Measurements from ENCODE around the gene MGLL.
"Not testable (repeated sequence)": the region's sequence is repeated elsewhere in the genome, so short reads cannot be mapped to it uniquely, and the experiment has no call there.

Gene MGLL

DNA sequence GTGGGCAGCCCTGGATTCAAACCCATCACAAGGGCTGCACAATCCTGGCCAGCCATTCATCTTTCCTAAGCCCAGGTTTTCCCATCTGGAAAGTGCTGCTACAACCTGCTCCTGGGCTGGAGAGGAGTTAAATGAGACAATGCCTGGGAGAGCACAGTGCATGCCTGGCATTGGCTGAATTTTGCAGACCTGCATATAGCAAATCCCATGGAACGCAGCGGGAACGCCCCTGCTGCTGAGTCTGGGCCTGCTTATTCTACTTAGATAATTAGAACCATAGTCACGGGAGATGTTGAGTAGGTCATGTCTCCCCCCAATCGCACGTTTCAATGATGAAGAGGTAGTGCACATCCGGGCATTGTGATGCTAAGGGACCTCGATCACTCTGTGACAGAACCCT lies 102.9 kb downstream of the MGLL start:
- no peak for DNase-seq

DNA sequence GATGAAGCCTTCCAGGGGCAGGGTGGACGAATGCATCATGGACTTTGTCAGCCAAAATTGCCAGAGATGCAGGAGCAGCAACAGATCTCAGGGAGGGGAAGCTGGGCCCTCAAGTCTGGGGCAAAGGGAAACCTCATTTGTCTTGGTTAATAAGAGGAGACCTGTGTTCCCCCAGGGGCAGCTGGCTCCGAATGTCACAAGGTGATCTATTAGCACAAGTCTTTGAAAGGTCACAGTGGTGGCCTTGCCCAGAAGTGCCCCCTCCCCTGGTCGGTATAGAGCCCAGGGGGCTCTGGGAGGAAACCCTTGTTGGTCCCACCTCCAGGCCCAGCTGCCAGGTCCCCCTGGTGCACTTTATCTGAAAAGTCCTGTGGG lies 103.4 kb downstream of the MGLL start:
- DNase-seq: no peak

DNA sequence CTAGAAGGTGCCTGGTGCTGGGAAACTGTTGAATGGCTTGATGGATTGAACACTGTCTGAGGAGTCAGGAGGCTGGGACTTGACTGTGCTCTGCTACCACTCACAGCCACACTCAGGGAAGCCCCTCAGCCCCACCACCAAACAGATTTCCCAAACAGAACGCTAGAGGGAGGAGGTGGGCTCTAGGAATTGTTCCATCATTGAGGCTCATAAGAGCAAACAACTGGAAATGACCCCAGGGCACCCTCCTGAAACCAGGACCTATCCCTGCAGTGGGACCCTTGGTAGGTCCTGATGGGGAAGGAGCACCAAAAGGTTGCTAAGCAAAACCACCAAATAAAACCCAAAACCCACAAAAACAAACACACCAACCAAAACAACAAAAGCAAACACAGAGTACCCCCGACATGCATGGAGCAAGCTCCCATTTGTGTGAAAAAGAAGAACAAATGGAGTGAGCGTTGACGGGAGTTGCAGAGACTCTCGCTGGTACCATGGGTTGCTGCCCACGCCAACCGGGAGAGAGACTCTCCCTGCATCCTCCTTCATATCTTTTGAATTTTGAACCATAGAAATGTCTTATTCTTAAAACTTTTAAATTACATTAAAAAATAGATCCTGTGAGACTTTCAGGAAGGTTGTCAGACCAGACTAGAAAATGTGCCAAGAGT lies 103.9 kb downstream of the MGLL start:
- DNase-seq: no peak

DNA sequence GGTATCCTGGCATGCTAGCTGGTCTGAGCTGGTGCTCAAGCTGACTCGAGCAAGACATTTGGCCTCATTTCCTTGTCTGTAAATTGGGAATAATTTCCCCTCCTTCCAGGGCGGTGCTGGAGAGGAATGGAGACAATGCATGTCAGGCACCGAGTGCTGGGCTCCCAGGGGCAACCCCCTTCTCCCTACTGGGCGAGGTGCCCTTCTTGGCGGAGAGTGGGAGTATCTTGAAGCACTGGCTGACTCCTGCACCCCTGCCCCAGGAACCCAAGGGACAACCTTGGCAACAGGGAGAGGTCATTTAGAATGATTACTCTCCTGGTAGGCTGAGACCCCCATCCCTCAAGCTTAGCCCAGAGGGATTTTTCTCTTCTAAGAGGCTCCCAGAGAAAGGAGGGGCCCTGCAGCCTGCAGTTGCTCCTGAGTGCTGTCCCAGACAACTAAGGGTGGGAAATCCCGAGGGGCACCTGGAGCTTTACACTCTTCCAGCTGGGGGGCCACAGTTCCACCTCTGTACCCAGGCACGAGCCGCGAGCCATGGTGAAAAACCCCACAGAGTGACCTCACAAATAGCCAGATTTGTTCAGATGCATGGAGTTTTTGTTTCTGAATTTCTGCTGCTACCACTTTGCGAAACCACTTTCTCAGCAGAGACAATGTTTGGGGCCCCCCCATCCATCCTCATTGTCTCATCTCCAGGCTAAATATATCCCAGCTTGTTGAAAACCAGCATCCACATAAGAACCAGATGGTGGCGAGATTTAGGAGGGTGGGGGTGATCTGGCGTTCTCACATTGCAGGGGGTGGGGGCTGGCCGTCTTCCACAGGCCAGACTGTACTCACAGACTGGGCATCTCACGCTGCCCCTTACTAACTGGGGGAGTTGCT lies 104.7 kb downstream of the MGLL start:
- DNase-seq: no peak

DNA sequence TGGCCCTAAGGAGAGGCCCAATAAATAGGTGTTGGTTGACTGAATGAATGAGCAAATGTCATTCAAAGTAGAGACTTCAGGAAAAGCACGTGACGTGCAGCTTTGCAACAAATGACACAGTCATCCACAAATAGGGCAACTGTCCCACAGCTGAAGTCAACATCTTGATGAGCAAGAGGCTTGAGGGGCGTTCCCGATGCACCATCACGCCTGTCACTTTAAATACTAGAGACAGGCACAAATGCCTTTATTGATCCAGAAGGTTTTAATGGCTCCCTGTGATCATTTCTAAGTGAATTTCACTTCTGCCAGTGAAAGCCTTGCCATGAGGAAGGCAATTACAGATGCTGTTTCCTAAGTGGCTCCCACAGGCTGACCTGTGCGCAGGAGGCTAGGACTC lies 105.9 kb downstream of the MGLL start:
- no peak for DNase-seq

DNA sequence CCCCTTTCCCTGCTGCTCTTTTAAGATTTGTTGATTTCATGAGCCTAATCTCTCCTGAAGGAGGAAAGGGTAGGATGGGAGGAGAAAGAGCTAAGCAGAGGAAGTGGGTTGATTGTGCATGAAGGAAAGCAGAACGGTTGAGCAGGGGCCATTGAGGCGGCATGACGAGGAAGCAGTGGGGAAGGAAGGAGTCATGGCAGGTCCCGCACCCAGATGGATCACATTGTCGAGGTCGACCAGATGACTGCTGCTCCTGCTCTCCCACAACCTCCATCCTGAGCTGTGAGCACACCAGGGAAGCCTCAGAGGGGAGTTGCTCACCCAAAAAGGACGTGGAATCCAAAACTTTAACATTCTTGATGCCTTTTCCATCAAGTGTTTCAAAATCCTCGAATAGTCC lies 106.8 kb downstream of the MGLL start:
- DNase-seq: no peak

DNA sequence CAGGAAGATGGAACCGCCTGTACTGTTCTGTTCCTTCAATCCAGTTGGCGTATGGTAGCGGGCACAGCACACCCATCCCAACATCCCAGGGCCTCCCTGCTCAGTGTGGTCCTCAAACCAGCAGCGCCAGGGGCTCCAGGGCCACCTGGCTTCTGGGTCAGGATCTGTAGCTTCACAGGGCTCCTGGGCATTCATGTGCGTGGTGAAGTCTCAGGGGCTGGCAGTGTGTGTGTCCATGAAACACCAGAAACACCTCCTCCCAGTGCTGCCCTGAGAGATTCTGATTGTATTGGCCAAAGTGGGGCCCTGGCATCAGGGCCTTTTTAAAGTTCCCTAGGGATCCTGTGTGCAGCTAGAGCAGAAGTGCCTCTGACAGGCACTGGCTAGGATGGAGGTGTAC lies 107.4 kb downstream of the MGLL start:
- no peak for DNase-seq

DNA sequence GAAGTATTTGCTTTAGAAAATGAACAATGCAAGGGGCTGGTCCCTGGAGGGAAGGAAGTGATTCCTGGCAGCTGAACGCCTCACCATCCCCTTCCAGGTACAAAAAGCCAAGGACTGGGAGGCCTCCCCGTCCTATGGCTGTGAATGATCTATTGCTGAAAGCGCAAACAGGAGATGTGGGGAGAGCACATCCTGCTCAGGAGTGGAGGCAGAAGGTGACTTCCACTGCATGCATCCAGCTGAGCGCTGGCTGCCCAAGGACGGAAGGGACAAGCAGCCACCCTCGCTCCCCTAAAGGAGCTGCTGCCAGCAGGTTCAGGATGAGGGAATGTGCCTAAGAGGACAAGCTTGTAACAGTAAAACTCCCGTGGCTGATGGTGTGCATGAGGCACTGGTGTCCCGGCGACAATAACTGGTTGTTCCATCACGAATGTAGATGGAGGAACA lies 108.2 kb downstream of the MGLL start:
- peak; percentile 8 for DNase-seq

DNA sequence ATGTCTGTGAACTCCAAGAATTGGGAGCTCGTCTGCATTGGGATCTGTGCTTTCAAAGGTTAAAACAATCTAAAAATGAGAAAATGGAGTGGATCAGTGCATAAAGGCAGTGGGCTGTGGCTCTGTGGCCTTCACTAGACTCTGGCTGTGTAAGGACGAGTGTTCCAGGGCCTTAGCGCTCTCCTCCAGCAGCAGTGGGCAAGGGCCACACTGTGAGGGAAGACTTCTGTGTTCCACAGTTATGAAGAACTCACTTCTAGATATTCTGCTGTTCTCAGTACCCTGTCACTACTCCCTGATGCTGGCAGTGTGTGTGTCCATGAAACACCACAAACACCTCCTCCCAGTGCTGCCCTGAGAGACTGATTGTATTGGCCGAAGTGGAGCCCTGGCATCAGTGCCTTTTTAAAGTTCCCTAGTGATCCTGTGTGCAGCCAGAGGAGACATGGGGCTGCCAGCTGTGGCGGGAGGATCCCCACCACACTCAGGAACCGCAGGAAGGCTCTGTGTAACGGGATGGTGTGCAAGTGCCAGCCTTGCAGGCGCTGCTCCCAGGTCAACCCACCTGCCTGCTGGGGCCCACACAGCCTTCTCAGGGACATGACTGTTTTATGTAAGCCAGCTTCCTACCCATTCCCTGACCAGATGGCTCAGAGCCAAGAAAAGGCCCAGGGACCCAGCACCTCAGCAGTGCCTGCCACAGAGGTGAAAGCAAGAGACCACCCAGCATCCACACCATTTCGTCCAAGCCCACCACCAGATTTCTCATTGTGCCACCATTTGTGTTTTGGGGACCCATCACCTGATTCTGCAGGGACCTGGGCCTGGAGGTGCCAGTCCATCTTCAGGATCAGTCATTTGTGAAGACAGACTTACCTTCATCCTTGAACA lies 109.2 kb downstream of the MGLL start:
- no peak for DNase-seq

DNA sequence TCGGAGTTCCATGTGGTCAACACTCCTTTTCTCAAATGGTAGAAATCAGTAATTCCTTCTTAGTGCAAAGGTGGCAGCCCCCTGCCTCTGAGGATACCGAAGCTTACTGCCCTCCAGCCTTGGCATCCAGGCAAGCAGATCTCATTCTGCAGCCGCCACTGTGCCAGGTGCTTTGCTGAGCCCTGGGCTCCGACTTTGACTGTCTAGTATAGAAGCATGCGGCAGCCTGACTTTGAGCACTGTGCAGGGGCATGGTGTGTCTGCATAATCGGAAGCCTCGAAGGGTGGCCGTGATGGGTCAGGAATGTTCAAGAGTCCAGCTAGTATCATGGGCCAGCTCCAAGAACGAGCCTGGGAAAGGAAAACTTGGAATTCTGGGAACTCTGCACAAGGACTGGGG lies 109.9 kb downstream of the MGLL start:
- DNase-seq: no peak

DNA sequence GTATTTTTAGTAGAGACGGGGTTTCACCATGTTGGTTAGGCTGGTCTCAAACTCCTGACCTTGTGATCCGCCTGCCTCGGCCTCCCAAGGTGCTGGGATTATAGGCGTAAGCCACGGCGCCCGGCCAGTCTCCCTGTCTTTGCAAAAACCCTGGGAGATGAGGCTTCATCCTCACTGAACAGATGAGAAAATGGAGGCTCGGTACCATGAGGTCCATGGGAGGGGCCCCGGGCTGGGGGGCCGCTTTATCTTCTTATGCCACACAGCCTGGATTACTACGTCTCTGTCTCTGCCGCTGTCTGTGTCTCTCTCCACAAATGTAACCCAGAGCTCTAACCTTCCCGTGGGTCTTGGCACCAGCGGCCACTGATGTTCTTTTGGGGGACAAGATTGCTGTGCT lies 110.4 kb downstream of the MGLL start:
- DNase-seq: no peak

DNA sequence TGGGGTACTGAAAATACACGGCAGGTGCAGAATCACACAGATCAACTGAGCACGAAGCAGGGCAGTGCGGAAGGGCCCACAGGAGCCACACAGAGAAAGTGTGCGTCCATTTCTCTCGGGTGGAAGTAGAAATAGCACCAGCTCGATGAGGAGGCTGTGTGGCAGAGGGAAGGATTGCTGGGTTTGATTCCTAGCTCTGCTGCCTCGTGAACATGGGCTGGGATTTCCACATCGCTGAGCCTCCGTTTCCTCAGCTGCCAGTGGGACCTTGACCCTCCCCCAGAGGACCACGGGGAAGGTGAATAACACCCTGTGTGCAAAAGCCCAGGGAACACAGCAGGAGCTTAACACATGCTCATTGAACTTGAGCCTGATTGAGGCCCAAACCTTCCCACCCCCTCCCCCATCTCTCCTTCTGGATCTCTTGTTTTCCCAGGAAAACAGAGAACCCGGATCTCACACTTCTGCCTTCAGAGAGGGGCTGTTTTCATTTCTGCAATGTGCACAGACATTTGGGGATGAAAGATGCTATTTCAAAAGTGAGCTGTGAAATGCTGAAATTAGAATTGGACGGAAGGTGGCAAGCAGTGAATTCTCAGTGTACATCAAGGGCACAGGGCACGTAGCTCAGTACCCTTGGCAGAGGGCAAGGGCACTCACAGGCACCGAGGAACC lies 111.2 kb downstream of the MGLL start:
- no peak for DNase-seq

DNA sequence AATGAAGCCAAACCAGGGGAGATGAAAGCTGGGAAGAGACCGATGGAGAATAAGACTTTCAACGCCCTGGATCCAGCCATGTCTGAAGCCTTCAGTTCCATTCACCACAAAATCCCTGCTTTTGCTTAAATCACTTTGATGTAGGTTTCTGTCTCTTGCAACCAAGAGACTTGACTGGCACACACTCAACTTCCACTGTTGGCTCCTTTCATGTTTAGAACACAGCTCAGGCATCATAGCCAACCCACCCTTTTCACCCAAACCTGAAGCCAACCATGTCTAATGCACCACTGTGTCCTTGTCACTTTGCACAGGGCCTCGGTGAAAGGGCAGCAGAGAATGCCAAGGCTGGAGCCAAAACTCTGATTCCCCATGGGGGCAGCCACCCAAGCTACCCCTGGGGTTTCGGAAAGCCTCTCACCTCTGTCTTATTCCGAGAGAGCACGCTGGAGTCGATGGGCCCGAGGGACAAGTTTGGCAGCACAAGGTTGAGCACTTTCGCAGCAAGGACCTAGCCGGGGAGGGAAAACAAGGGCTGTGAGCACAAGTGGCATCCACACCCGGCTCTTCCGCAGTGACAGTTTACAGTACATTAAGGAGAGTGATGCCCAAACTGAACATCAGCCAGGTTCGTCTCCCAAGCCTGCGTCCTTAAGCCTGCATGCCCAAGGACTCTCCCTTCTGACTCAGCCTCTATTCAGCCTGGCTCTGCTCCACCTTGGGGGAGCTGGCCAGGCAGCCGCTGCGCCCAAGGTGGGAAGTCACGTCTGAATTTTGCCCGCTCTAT lies 112.0 kb downstream of the MGLL start:
- DNase-seq: no peak

DNA sequence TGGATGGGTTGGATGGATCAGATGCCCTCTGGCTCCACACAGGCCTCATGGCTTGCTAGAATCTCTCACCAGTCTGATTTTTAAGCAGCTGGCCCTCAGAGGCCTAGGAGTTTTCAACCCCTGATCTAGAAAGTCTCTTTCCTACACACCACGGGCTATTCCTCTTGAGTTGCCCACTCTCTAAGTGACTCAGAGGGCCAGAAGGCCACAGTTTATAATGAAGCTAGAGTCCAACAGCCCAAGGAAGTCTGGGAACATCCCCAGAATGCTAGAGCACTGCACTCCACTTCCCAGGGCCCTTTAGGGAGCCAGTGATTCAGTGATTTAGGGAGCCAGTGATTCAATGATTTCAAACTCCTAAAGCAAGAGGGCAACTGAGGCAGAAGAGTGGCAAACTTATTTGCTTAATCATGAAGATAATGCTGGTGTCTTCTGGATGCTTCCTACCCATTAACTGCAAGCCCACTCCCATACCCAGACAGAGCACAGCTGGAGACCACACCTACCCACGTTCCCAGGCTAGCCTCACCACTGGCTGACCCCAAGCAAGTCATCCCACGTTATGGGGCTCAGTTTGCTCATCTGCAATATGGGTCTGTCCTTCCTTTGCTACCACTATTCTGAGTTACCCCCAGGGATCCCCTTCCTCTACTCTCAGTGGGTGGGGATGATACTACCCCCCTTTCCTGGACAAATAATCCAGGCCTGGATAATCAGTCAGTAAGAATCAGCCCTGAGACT lies 112.8 kb downstream of the MGLL start:
- no peak for DNase-seq

DNA sequence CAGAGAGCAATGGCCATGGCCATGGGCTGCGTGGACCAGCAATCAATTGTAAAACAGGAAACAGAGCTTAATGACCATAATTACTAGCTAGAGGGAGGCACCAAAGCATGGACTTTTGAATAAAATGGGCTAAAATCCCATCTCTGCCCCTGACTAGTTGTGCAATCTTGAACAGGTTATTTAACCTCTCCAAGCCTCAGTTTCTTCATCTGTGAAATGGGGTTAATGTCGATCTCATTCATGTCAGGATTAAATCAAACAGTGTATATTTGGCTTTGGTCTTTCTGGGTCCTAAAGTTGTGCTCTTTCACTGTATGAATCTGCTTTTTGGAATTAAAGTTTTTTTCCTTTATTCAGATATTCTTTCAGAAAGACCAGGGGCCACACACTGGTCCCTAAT lies 113.5 kb downstream of the MGLL start:
- no peak for DNase-seq

DNA sequence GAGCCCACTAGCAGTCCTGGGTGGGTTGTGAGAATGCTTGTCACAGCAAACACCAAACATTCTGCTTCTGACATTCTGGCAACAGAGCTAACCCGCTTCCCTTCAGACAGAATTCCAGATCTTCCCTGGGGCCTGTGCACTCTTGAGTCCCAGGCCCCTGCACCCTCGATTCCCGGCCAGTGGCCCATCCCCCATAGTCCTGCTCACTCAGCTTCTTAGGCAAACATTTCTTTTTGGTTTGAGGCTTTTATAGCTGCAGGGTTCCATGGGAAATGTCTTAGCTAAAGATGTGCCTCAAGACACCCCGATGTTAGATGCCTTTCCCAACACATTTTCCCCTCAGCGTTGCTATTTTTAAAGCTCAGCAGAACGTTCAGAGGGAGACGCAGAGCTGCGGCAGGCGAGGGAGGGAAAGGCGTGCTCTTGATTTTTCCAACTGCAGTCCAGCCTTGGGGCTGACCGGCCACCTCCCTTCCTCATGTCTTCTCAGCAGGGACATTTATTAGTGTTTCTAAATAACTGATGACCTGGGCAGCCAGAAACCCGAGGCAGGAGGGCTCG lies 114.4 kb downstream of the MGLL start:
- no peak for DNase-seq

DNA sequence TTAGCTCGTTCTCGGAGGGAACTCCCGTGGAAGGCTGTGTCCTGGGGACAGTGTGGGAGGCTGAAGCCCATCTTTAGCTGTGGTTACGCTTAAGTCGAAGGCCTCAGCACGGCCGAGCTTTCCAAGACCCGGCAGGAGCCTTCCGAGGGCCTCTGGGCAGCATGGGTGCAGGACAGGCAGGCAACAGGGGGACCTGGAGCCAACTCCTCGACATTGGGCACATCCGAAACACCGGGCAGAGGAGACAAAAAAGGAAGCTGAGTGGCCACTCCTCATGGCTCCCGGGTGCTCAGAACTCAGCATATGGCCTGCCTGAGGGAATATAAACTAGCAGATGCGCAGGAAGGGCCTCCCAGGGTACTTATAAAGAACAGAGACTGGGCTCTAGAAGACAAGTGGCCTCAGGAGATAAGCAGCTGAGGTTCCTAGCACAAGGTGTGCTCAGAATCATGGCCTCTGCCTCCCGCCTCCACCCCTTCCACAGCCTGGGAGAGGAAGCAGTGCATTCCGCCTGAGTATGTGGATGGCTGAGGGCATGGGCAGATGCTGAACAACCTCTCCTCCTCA lies 115.4 kb downstream of the MGLL start:
- no peak for DNase-seq

DNA sequence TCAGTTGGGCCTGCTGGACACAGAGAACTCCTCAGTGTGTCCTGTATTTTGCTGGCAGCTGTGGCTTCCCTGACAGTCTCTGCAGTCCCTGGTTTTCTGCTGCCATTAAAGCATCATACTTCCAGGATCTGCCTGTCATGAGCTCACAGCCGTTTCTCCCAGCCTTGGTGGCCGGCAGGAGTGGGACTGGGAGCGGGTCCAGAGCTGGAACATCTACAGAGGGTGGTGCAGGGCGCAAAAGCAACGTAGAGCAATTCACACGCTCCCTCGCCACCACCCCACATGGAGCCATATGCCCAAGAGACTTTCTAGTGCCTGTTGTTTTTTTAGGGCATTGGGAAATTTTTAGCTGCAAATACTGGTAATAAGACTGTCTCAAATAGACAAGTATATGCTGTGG lies 116.0 kb downstream of the MGLL start:
- no peak for DNase-seq

DNA sequence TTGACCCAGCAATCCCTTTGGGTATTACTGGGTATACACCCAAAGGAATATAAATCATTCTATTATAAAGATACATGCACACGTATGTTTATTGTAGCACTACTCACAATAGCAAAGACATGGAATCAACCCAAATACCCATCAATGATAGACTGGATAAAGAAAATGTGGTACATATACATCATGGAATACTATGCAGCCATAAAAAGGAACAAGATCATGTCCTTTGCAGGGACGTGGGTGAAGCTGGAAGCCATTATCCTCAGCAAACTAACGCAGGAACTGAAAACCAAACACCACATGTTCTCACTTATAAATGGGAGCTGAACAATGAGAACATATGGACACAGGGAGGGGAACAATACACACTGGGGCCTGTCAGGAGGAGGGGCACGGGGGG lies 117.5 kb downstream of the MGLL start:
- DNase-seq: not testable (repeated sequence)

DNA sequence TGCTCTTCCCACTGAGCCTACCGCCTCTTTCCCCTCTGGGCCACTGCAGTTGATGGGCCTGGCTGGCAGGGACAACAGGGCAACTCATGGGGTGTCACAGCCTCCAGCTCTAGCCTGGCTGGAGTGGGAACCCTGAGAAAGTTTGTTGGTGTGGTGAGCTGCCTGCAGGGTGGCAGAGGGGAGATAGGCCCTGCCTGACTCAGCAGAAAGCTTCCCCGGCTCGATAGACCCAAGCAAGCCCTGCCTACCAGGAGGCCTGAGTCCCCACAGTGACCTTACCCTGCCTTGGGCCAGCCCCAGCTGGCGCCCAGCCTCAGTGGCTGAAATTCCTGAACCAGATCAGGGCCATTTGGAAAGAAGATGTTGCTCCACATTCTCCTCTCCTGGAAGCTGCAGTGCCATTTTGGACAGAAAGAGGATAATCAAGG lies 120.2 kb downstream of the MGLL start:
- DNase-seq: no peak
